Activated T-cell treated with anti-CD3 and anti-CD28 coated beads, Interleukin-2, amount 50 U/mL, for 72 hours (primary cell): ENCODE data around the gene INTS14. TPM values are rescaled to one million over a fixed set of nuclear protein-coding genes. Genes with fewer than 3 reads are reported as not detected.

Experiments used
- ATAC-seq, 2 donors: fragments of 150-1000 bp; cut with Tn5 transposase; replicated peaks in 1 of 2; 2 replicates each; pipeline ENCODE4 v1.10.0; 2021; ENCODE audit warnings: moderate library complexity in 2 of 2, mild to moderate bottlenecking in 1 of 2
- DNase-seq, 2 donors: peaks; one replicate each; pipeline ENCODE4 v3.0.0; 2021 to 2022; ENCODE audit warnings: mixed read lengths in 1 of 2
- H3K27ac Mint-ChIP-seq: one replicate; pipeline ENCODE4 v1.8.0; 2022; ENCODE audit warnings: mild to moderate bottlenecking, moderate library complexity, mixed read lengths
- H3K27me3 Mint-ChIP-seq: one replicate; pipeline ENCODE4 v1.8.0; 2022; ENCODE audit warnings: low read depth, mixed read lengths
- H3K36me3 Mint-ChIP-seq, 2 donors: one replicate each; pipeline ENCODE4 v1.8.0; 2022; ENCODE audit warnings: mixed read lengths in 2 of 2, mild to moderate bottlenecking in 1 of 2; ENCODE audit not compliant: insufficient read depth in 2 of 2
- H3K4me1 Mint-ChIP-seq: one replicate; pipeline ENCODE4 v1.8.0; 2022; ENCODE audit warnings: low read depth, mixed read lengths
- H3K4me3 Mint-ChIP-seq, 2 donors: one replicate each; pipeline ENCODE4 v1.8.0; 2022; ENCODE audit warnings: mild to moderate bottlenecking in 2 of 2, mixed read lengths in 2 of 2, moderate library complexity in 2 of 2
- H3K9me3 Mint-ChIP-seq, 2 donors: one replicate each; pipeline ENCODE4 v1.8.0; 2022; ENCODE audit warnings: mixed read lengths in 2 of 2
- total RNA-seq, 2 donors: library from RNA; stranded (reverse); gene quantifications; one replicate each; pipeline ENCODE4 v1.2.3, GENCODE V29; 2022

INTS14 gene
- total RNA-seq, 2 donors from 2014 or later: 48.9 to 53.7 TPM

GRCh38 chr15:65584241-65584640 is 26.7 kb downstream of the INTS14 start:
- peaks cover 6 to 20% of the 10 kb centered on the region in 2 donors for H3K36me3 Mint-ChIP-seq
- no peak for ATAC-seq

DNA sequence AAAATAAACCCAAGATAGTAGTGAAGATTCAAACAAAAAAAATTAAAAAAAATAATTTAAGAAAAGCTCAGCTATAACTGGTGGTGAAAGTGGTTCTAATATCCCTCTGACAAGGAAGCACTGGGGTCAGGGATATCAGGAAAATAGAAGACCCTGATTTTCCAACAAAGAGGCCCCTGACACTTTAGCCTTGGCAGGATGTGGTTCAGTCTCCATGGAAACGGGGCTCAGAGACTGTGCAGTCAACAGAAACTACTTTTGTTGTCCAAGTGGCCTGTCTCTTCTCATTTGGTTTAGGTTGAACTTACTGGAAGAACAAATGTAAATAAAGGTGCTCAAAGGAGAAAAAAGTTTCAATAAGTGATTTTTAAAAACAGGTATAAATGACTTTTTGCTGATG is 27.2 kb downstream of the INTS14 start:
- ATAC-seq (peak; percentile 70 to 86), DNase-seq (peak; percentile 45 to 46)
- peaks cover 6 to 23% of the 10 kb centered on the region in 2 donors for H3K36me3 Mint-ChIP-seq
- no peaks in the 10 kb centered on the region for H3K27me3 Mint-ChIP-seq
- H3K4me1 Mint-ChIP-seq: peaks cover 15% of the 10 kb centered on the region
- H3K27ac Mint-ChIP-seq: peak overlapping the region; percentile 93
- no peaks in the 10 kb centered on the region for H3K9me3 Mint-ChIP-seq
- H3K4me3 Mint-ChIP-seq: peak overlapping the region; percentile 32 to 52

More at GRCh38 chr15:65584241-65584640, 26.7 kb downstream of the INTS14 start:
- no peak for DNase-seq
- Mint-ChIP-seq H3K27ac (peak overlapping the region; percentile 93), H3K4me3 (peak overlapping the region; percentile 32 to 52), H3K4me1 (peaks cover 15% of the 10 kb centered on the region), H3K9me3 (no peaks in the 10 kb centered on the region), H3K27me3 (no peaks in the 10 kb centered on the region)

DNA sequence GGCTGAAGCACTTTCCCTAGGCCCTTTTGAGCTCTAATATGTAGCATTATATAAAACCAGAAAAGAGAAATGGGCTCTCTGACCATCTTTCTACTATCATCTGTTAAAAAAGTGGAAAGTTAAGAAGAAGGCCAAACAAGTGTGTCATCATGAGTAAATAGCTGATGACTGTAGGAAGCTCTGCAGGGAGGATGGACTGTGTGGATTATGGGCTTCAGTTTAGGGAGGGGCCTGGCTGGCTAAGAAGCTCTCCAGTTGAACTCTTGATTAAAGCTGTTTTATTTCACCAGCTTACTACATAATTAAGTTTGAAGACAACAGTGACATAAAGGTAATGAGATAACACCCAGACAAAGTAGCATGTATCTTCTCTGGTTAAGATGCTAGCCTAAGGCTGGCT is 30.6 kb downstream of the INTS14 start:
- no peak overlapping the region for H3K4me3 Mint-ChIP-seq
- H3K4me1 Mint-ChIP-seq: peaks cover 15% of the 10 kb centered on the region
- no peak for DNase-seq
- no peak overlapping the region for H3K27ac Mint-ChIP-seq
- no peak for ATAC-seq
- peaks cover 8 to 29% of the 10 kb centered on the region in 2 donors for H3K36me3 Mint-ChIP-seq
- H3K9me3 Mint-ChIP-seq: no peaks in the 10 kb centered on the region
- H3K27me3 Mint-ChIP-seq: no peaks in the 10 kb centered on the region

GRCh38 chr15:65579762-65580161 is 31.2 kb downstream of the INTS14 start:
- Mint-ChIP-seq H3K36me3 (peaks cover 8 to 29% of the 10 kb centered on the region in 2 donors), H3K4me1 (peaks cover 15% of the 10 kb centered on the region), H3K27me3 (no peaks in the 10 kb centered on the region), H3K4me3 (no peak overlapping the region), H3K9me3 (no peaks in the 10 kb centered on the region), H3K27ac (no peak overlapping the region)
- no peak for DNase-seq
- no peak for ATAC-seq

DNA sequence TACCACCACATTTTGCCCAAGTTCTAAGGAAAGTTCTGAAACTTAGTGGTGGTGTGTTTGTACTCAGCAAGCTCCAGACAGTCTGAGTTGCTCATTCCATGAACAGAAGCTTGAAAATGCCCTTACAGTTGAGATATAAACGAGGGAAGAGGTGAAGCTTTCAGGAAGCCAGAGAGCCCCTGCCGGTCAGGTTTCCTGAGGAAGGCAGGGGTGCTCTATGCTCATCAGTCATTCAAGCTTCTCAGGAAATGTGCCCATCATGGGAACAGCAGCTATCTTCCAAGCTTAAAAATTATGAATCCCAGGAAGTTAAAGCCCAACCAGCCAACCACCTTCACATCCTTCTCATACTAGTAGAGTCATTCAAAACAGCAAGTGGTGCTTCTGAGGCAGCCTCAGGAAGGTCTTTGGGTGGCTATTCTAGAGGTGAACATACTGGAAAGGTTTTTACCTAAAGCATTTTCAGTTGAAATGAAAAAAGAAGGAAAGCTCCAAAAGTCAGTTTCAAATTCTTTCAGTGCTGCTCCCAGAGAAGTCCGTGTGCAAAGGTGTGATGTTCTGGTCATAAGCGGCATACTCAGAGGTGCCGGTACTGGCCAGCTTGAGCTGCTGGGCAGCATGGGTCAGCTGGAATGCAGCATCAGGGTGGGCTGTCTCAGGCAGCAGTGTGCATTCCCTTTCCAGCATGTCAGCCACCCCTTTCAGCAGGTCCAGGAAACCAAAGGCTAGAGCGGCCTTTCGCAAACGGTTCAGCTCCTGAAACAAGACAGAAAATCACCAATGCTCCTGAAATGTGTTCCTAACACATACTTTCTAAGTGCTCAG is 31.8 kb downstream of the INTS14 start:
- no peak for DNase-seq
- H3K4me1 Mint-ChIP-seq: peaks cover 9% of the 10 kb centered on the region
- H3K9me3 Mint-ChIP-seq: no peaks in the 10 kb centered on the region
- H3K27me3 Mint-ChIP-seq: no peaks in the 10 kb centered on the region
- ATAC-seq: no peak
- no peak overlapping the region for H3K27ac Mint-ChIP-seq
- no peak overlapping the region for H3K4me3 Mint-ChIP-seq
- peaks cover 8 to 29% of the 10 kb centered on the region in 2 donors for H3K36me3 Mint-ChIP-seq

GRCh38 chr15:65577129-65577996 is 33.6 kb downstream of the INTS14 start:
- H3K4me3 Mint-ChIP-seq: no peak overlapping the region
- H3K27ac Mint-ChIP-seq: peak overlapping the region; percentile 20
- DNase-seq (no peak), ATAC-seq (no peak)
- no peaks in the 10 kb centered on the region for H3K4me1 Mint-ChIP-seq
- H3K27me3 Mint-ChIP-seq: no peaks in the 10 kb centered on the region
- H3K36me3 Mint-ChIP-seq: peaks cover 6 to 24% of the 10 kb centered on the region in 2 donors
- H3K9me3 Mint-ChIP-seq: no peaks in the 10 kb centered on the region

- no peaks in the 10 kb centered on the region for H3K4me1 Mint-ChIP-seq
- no peak for ATAC-seq
- no peak for DNase-seq
- no peak overlapping the region for H3K27ac Mint-ChIP-seq
- H3K4me3 Mint-ChIP-seq: no peak overlapping the region
- H3K27me3 Mint-ChIP-seq: no peaks in the 10 kb centered on the region
- peaks cover 6 to 17% of the 10 kb centered on the region in 2 donors for H3K36me3 Mint-ChIP-seq
- no peaks in the 10 kb centered on the region for H3K9me3 Mint-ChIP-seq
These were observed 34.3 kb downstream of the INTS14 start for GRCh38 chr15:65576664-65577063.

DNA sequence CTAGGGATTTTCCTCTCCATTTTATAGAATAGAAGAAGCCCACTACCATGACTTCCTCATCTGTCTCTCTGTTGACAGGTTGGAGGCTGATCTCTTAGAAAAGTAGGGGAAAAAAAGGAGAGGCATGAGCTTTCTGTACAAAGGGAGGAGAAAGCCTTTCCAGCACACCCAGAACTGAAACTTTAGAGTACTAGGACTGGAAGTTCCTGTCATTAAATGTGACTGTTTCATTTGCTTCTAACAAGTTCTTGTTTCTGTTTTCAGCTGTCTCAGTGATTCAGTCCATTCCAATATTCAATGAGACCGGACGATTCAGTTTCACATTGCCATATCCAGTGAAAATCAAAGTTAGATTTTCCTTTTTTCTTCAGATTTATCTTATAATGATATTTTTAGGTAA is 39.0 kb downstream of the INTS14 start:
- no peak for ATAC-seq
- no peak overlapping the region for H3K27ac Mint-ChIP-seq
- H3K36me3 Mint-ChIP-seq: peaks cover 4 to 9% of the 10 kb centered on the region in 2 donors
- no peaks in the 10 kb centered on the region for H3K4me1 Mint-ChIP-seq
- H3K9me3 Mint-ChIP-seq: no peaks in the 10 kb centered on the region
- H3K4me3 Mint-ChIP-seq: no peak overlapping the region
- H3K27me3 Mint-ChIP-seq: no peaks in the 10 kb centered on the region
- no peak for DNase-seq

- Mint-ChIP-seq H3K4me1 (no peaks in the 10 kb centered on the region), H3K9me3 (no peaks in the 10 kb centered on the region), H3K27ac (no peak overlapping the region), H3K4me3 (no peak overlapping the region), H3K27me3 (no peaks in the 10 kb centered on the region), H3K36me3 (peaks cover 6 to 10% of the 10 kb centered on the region in 2 donors)
- DNase-seq: no peak
- ATAC-seq: no peak
These were observed 41.2 kb downstream of the INTS14 start for GRCh38 chr15:65569728-65570127.

DNA sequence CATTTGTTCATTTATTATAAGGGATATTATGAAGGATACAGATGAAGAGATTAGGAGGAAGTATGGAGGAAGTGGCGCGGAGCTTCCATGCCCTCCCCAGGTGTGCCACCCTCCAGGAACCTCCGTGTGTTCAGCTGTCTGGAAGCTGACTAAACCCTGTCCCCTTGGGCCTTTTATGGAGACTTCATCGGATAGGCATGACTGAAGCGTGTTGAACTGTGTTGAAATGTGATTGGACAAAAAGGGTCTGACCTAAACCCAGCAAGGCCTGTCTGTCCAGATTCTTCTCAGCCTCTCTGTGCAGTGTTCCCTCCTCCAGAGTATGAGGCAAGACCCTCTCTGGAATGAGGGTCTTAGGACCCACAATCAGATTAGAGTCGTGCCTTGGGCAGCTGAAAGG is 49.0 kb downstream of the INTS14 start:
- Mint-ChIP-seq H3K36me3 (peaks cover 7 to 16% of the 10 kb centered on the region in 2 donors), H3K27me3 (no peaks in the 10 kb centered on the region), H3K4me3 (no peak overlapping the region), H3K27ac (no peak overlapping the region), H3K9me3 (no peaks in the 10 kb centered on the region), H3K4me1 (no peaks in the 10 kb centered on the region)
- no peak for ATAC-seq
- no peak for DNase-seq

GRCh38 chr15:65559941-65560340 is 51.0 kb downstream of the INTS14 start:
- Mint-ChIP-seq H3K27me3 (no peaks in the 10 kb centered on the region), H3K4me1 (no peaks in the 10 kb centered on the region), H3K4me3 (no peak overlapping the region), H3K36me3 (peaks cover 4 to 14% of the 10 kb centered on the region in 2 donors), H3K27ac (no peak overlapping the region), H3K9me3 (no peaks in the 10 kb centered on the region)
- DNase-seq: no peak
- no peak for ATAC-seq

- no peak overlapping the region for H3K4me3 Mint-ChIP-seq
- no peaks in the 10 kb centered on the region for H3K27me3 Mint-ChIP-seq
- H3K9me3 Mint-ChIP-seq: no peaks in the 10 kb centered on the region
- no peak overlapping the region for H3K27ac Mint-ChIP-seq
- H3K4me1 Mint-ChIP-seq: no peaks in the 10 kb centered on the region
- no peak for ATAC-seq
- H3K36me3 Mint-ChIP-seq: peaks cover 4 to 12% of the 10 kb centered on the region in 2 donors
- no peak for DNase-seq
These were observed 51.8 kb downstream of the INTS14 start for GRCh38 chr15:65558997-65559760.

DNA sequence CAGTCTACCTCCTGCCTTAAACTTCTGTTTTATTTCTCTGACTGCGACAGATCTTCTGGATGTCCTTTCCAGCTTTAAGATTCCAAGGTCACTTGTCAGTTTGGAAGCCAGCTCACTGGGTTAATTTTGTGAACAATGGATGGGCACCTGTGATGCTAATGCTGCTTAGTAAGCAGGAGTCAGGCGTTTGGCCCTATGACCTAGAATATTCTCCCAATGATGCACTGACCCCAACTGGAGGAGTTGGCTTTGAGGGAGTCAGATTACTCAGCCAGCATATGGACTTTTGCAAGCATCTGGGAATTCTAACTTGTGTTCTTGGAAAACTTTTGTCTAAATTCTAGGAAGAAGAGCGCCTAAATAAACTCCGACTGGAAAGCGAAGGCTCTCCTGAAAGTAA is 52.6 kb downstream of the INTS14 start:
- H3K27ac Mint-ChIP-seq: no peak overlapping the region
- ATAC-seq (no peak), DNase-seq (no peak)
- H3K4me3 Mint-ChIP-seq: no peak overlapping the region
- H3K36me3 Mint-ChIP-seq: peaks cover 3 to 7% of the 10 kb centered on the region in 2 donors
- H3K4me1 Mint-ChIP-seq: no peaks in the 10 kb centered on the region
- H3K27me3 Mint-ChIP-seq: no peaks in the 10 kb centered on the region
- H3K9me3 Mint-ChIP-seq: no peaks in the 10 kb centered on the region
